ENCODE data around the gene ASCC2.
"Not testable (repeated sequence)": the region's sequence is repeated elsewhere in the genome, so short reads cannot be mapped to it uniquely, and the experiment has no call there.

ASCC2 gene

DNA sequence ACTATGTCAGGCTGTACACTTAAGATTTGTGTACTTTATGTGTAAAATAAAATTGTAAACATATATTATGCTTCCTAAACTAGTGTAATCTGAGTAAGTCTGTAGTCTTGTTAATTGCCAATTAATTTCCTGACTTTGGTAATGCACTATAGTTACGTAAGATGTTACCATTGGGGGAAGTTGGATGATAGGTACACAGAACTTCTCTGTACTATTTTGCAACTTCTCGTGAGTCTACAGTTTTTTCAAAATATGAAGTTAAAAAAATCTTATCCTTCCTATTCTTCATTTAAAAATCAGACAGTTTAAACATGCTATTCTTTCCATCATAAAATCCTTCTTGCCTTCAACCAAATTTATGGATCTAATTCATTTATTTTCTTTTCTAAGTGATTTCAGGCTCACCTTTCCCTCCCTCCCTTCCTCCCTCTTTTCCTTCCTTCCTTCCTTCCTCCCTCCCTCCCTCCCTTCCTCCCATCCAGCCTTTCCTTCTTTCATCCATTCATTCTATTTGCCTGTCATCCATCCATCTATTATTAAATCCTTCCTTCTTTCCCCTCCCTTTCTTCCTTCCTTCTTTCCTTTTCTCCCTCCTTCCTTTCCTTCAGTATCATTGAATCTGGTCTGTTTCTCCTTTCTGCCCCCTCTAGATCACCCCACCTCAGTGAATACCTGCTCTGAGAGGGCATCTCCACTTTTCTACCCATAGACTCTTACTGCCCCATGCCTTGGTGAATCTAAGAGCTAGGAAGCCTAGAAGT, 22.1 kb upstream of the ASCC2 start:
- DNase-seq (ENCODE audit: extremely low spot score), result no peak
- POLR2A ChIA-PET, result no interaction called here
- CTCF ChIA-PET, result interaction anchor here (1.1 to 1.3 kb wide), 3 partner anchors 9 to 14 kb away, joined by 3 read pairs; no protein-coding TSS in a partner anchor
- TF ChIP-seq, protein P1, sequence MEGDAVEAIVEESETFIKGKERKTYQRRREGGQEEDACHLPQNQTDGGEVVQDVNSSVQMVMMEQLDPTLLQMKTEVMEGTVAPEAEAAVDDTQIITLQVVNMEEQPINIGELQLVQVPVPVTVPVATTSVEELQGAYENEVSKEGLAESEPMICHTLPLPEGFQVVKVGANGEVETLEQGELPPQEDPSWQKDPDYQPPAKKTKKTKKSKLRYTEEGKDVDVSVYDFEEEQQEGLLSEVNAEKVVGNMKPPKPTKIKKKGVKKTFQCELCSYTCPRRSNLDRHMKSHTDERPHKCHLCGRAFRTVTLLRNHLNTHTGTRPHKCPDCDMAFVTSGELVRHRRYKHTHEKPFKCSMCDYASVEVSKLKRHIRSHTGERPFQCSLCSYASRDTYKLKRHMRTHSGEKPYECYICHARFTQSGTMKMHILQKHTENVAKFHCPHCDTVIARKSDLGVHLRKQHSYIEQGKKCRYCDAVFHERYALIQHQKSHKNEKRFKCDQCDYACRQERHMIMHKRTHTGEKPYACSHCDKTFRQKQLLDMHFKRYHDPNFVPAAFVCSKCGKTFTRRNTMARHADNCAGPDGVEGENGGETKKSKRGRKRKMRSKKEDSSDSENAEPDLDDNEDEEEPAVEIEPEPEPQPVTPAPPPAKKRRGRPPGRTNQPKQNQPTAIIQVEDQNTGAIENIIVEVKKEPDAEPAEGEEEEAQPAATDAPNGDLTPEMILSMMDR (IDR thresholded peaks at IDR 0.05; ENCODE audit: control extremely low read depth, extremely low read depth, low read depth, missing control alignments), result no peak

DNA sequence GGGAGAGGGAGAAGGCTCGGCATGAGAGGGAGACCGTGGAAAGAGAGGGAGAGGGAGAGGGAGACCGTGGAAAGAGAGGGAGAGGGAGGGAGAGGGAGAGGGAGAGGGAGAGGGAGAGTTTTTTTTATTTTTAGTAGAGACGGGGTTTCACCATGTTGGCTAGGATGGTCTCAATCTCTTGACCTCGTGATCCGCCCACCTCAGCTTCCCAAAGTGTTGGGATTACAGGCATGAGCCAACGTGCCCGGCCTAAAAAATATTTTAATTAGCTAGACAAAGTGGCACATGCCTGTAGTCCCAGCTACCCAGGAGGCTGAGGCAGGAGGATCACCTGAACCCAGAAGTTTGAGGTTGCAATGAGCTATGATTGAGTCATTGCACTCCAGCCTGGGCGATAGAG, 21.0 kb upstream of the ASCC2 start:
- POLR2A ChIA-PET; DNase-seq (ENCODE audit: extremely low spot score): not testable (repeated sequence)
- CTCF ChIA-PET, result interaction anchor here (1.1 kb wide), 1 partner anchor 13 kb away, joined by 3 read pairs; no protein-coding TSS in a partner anchor

DNA sequence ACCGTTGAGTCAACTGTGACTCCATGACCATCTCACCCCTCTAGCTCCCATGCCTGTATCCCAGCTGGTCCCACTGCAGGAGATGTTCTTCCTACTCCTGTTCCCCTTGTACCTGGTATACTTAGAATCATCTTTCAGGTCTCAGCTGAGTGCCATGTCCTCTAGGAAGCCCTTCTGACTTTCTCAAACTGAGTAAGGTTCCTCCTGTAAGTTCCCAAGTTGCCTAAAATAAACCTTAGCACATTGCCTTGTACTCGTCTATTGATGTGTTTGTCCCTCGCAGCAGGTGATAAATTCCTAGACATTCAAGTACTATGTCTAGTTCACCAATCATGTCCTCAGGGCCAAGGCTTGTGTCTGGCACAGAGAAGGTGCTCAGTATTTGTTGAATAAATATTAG, 18.4 kb upstream of the ASCC2 start:
- CTCF ChIA-PET, result interaction anchor here (1.1 kb wide), 1 partner anchor 149 kb away, joined by 3 read pairs; no protein-coding TSS in a partner anchor
- no peak for DNase-seq (ENCODE audit: extremely low spot score)
- TF ChIP-seq, protein P1 (IDR thresholded peaks at IDR 0.05; ENCODE audit: control extremely low read depth, extremely low read depth, low read depth, missing control alignments), result no peak
- POLR2A ChIA-PET, result interaction anchor here (0.7 kb wide), 1 partner anchor 810 kb away, joined by 3 read pairs; no protein-coding TSS in a partner anchor

DNA sequence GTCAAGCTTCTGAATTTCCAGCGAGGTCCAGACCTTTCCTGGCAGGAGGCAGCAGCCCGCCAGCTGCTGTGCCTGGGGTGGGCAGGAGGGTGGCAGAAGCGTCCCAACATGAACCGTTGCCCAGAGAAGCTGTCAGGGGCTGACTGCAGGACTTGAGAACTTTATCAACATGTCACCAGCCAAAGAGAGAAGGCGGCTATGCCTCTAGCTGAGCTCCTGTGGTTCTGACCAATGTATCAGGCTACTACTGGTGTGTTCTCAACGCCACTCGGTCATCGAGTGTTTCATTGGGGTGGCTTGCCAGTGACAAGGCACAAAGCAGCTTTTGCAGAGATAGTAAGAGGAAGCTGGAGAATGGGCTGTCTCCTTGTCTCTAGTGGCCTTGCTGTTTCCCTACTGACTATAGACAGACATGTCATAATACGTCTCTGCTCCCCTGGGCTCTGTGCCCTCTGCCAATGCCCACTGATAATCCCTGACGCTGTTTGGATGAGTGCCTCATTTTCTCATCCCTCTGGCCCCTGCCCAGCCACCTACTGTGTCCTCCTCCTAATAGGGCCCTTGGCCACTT, 17.6 kb upstream of the ASCC2 start:
- no peak for DNase-seq (ENCODE audit: extremely low spot score)
- TF ChIP-seq, protein P1 (IDR thresholded peaks at IDR 0.05; ENCODE audit: control extremely low read depth, extremely low read depth, low read depth, missing control alignments), result no peak
- CTCF ChIA-PET, result interaction anchor here (1.1 kb wide), 1 partner anchor 150 kb away, joined by 3 read pairs; no protein-coding TSS in a partner anchor
- POLR2A ChIA-PET, result no interaction called here

DNA sequence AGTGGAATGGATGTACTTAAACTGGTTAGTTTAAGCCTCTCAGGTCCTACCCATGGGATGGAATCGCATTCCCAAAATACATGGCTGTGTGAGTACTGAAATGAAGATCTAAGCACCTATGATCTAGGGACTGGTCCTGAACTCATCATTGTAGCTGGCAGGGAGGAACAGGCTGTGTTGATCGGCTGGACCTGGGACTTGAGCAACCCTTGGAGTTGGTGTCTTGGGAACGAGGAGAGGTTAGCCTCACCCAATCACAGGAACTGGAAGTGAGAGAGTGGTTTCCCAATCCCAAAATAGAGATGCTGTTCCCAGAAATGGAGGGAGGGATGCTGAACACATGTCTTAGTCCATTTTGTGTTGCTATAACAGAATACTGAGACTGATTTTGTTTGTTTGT, 16.4 kb upstream of the ASCC2 start:
- DNase-seq (ENCODE audit: extremely low spot score), result no peak
- TF ChIP-seq, protein P1 (IDR thresholded peaks at IDR 0.05; ENCODE audit: control extremely low read depth, extremely low read depth, low read depth, missing control alignments), result no peak
- ChIA-PET POLR2A (no interaction called here), CTCF (no interaction called here)

DNA sequence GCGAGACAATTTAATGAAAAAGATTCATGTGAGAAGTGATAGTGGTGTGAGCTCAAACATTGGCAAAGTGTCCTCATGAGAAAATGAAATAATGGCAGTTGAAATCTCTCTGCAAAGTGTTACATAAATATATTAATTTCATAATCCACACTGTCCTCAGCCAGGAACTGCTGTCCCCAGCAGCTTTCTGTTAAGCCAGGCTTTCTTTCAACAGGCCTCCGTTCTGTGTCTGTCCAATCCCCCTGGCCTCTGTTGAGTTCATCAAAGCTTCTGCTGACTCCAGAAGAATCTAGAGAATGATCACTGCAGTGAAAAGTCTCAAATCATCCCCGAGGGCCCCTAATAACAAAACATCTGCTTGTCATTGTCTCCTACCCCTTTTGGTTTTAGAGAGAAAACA, 10.0 kb upstream of the ASCC2 start:
- ChIA-PET CTCF (interaction anchor here (1.3 to 2.9 kb wide), 2 partner anchors 153 to 157 kb away, joined by 3 to 8 read pairs; no protein-coding TSS in a partner anchor), POLR2A (no interaction called here)
- TF ChIP-seq, protein P1 (IDR thresholded peaks at IDR 0.05; ENCODE audit: control extremely low read depth, extremely low read depth, low read depth, missing control alignments), result no peak
- no peak for DNase-seq (ENCODE audit: extremely low spot score)

DNA sequence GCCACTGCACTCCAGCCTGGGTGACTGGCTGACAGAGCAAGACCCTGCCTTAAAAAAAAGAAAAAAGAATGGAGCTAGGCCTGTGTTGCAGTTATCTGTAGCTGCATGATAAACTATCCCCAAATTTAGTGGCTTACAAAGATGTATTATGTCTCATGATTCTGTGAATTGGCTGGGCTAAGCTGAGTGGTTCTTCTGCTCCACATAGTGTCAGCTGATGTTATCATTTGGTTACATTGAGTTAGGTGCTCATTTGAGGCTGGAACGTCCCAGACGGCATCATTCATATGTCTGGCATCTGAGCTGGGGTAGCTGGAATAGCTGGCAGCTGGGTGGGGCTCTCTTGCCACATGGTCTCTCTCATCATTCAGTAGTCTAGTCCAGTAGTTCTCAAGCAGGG, 8.2 kb upstream of the ASCC2 start:
- TF ChIP-seq, protein P1 (IDR thresholded peaks at IDR 0.05; ENCODE audit: control extremely low read depth, extremely low read depth, low read depth, missing control alignments), result no peak
- ChIA-PET CTCF (interaction anchor here (1.0 to 2.9 kb wide), 4 partner anchors 13 to 337 kb away, joined by 3 to 8 read pairs (median 3); no protein-coding TSS in a partner anchor), POLR2A (no interaction called here)
- no peak for DNase-seq (ENCODE audit: extremely low spot score)

Measured in GM10248 (cell line).